Inflammatory macrophage (primary cell): Measurements from ENCODE around the gene NEB.
A peak's percentile ranks its signal among the peaks of the same experiment; 100 is the strongest.

Experiments used
- DNase-seq, 2 donors: peaks; one replicate each; pipeline ENCODE4 v3.0.0-alpha.2; 2020 to 2022

The NEB gene

GRCh38 chr2:151551556-151551955, 182.7 kb downstream of the NEB start:
- no peak for DNase-seq

GRCh38 chr2:151549191-151549590, 185.1 kb downstream of the NEB start:
- DNase-seq, result no peak

GRCh38 chr2:151544449-151544848, 189.8 kb downstream of the NEB start:
- no peak for DNase-seq

GRCh38 chr2:151543876-151544275, 190.4 kb downstream of the NEB start:
- DNase-seq, result no peak

GRCh38 chr2:151534001-151534400, 200.3 kb downstream of the NEB start:
- DNase-seq, result no peak

- DNase-seq, result no peak
Observed at GRCh38 chr2:151533127-151533526, 201.1 kb downstream of the NEB start.

- no peak for DNase-seq
Observed at GRCh38 chr2:151526572-151527090, 207.6 kb downstream of the NEB start.

- no peak for DNase-seq
Observed at GRCh38 chr2:151525821-151526373, 208.4 kb downstream of the NEB start.

GRCh38 chr2:151523850-151524249, 210.4 kb downstream of the NEB start:
- no peak for DNase-seq

- no peak for DNase-seq
Observed at GRCh38 chr2:151522556-151522955, 211.7 kb downstream of the NEB start.

- no peak for DNase-seq
Observed at GRCh38 chr2:151520976-151521375, 213.3 kb downstream of the NEB start.

- DNase-seq, result no peak
Observed at GRCh38 chr2:151518802-151519201, 215.5 kb downstream of the NEB start.

GRCh38 chr2:151508519-151508918, 225.8 kb downstream of the NEB start:
- no peak for DNase-seq

- no peak for DNase-seq
Observed at GRCh38 chr2:151506170-151506569, 228.1 kb downstream of the NEB start.

GRCh38 chr2:151498178-151498577, 236.1 kb downstream of the NEB start:
- no peak for DNase-seq

- no peak for DNase-seq
Observed at GRCh38 chr2:151491496-151491895, 242.8 kb downstream of the NEB start.

GRCh38 chr2:151490276-151490675, 244.0 kb downstream of the NEB start:
- DNase-seq, result no peak

GRCh38 chr2:151486053-151486452, 248.2 kb downstream of the NEB start:
- DNase-seq, result no peak

- no peak for DNase-seq
Observed at GRCh38 chr2:151484100-151484499, 250.2 kb downstream of the NEB start.

- no peak for DNase-seq
Observed at GRCh38 chr2:151483546-151483945, 250.7 kb downstream of the NEB start.

- peak; percentile 70 to 77 for DNase-seq
Observed at GRCh38 chr2:151482171-151482725, 252.0 kb downstream of the NEB start.

GRCh38 chr2:151481744-151482143, 252.5 kb downstream of the NEB start:
- no peak for DNase-seq

- DNase-seq, result no peak
Observed at GRCh38 chr2:151478011-151478410, 256.3 kb downstream of the NEB start.

- DNase-seq, result peak in 1 of 2 donors; percentile 26
Observed at GRCh38 chr2:151476287-151476686, 258.0 kb downstream of the NEB start.

GRCh38 chr2:151475071-151475470, 259.2 kb downstream of the NEB start:
- DNase-seq, result peak; percentile 12 to 90
